ENCODE measurements around the gene TEDDM1. TPM values are rescaled to one million over a fixed set of nuclear protein-coding genes. Genes with fewer than 3 reads are reported as not detected.

TEDDM1 gene
- total RNA-seq, 1 donor from 2014 or later: not detected

- no peak for DNase-seq (ENCODE audit: extremely low spot score, unreplicated experiment)
- H3K36me3 Mint-ChIP-seq (ENCODE audit: unreplicated experiment): no peaks in the 10 kb centered on the region
- peaks cover 5% of the 10 kb centered on the region for H3K9me3 Mint-ChIP-seq (ENCODE audit: unreplicated experiment)
- peaks cover 33% of the 10 kb centered on the region for H3K27me3 Mint-ChIP-seq (ENCODE audit: unreplicated experiment)
- H3K4me1 Mint-ChIP-seq (ENCODE audit: unreplicated experiment): no peaks in the 10 kb centered on the region
- no peak overlapping the region for H3K27ac Mint-ChIP-seq (ENCODE audit: unreplicated experiment)
- H3K4me3 Mint-ChIP-seq (ENCODE audit: unreplicated experiment): no peak overlapping the region
- TF ChIP-seq, protein P1, sequence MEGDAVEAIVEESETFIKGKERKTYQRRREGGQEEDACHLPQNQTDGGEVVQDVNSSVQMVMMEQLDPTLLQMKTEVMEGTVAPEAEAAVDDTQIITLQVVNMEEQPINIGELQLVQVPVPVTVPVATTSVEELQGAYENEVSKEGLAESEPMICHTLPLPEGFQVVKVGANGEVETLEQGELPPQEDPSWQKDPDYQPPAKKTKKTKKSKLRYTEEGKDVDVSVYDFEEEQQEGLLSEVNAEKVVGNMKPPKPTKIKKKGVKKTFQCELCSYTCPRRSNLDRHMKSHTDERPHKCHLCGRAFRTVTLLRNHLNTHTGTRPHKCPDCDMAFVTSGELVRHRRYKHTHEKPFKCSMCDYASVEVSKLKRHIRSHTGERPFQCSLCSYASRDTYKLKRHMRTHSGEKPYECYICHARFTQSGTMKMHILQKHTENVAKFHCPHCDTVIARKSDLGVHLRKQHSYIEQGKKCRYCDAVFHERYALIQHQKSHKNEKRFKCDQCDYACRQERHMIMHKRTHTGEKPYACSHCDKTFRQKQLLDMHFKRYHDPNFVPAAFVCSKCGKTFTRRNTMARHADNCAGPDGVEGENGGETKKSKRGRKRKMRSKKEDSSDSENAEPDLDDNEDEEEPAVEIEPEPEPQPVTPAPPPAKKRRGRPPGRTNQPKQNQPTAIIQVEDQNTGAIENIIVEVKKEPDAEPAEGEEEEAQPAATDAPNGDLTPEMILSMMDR (IDR thresholded peaks at IDR 0.05): no peak
Observed at GRCh38 chr1:182407724-182408123, 7.3 kb upstream of the TEDDM1 start.

- TF ChIP-seq, protein P1 (IDR thresholded peaks at IDR 0.05): no peak
- Mint-ChIP-seq H3K27me3 (ENCODE audit: unreplicated experiment) (peaks cover 35% of the 10 kb centered on the region), H3K4me3 (ENCODE audit: unreplicated experiment) (no peak overlapping the region), H3K27ac (ENCODE audit: unreplicated experiment) (no peak overlapping the region), H3K9me3 (ENCODE audit: unreplicated experiment) (peaks cover 5% of the 10 kb centered on the region), H3K36me3 (ENCODE audit: unreplicated experiment) (no peaks in the 10 kb centered on the region), H3K4me1 (ENCODE audit: unreplicated experiment) (no peaks in the 10 kb centered on the region)
- no peak for DNase-seq (ENCODE audit: extremely low spot score, unreplicated experiment)
Observed at GRCh38 chr1:182406012-182406411, 5.5 kb upstream of the TEDDM1 start.

GRCh38 chr1:182405578-182405977, 5.1 kb upstream of the TEDDM1 start:
- H3K27ac Mint-ChIP-seq (ENCODE audit: unreplicated experiment): no peak overlapping the region
- DNase-seq (ENCODE audit: extremely low spot score, unreplicated experiment): no peak
- no peaks in the 10 kb centered on the region for H3K4me1 Mint-ChIP-seq (ENCODE audit: unreplicated experiment)
- H3K4me3 Mint-ChIP-seq (ENCODE audit: unreplicated experiment): no peak overlapping the region
- H3K9me3 Mint-ChIP-seq (ENCODE audit: unreplicated experiment): peaks cover 5% of the 10 kb centered on the region
- H3K36me3 Mint-ChIP-seq (ENCODE audit: unreplicated experiment): no peaks in the 10 kb centered on the region
- TF ChIP-seq, protein P1 (IDR thresholded peaks at IDR 0.05): no peak
- H3K27me3 Mint-ChIP-seq (ENCODE audit: unreplicated experiment): peaks cover 37% of the 10 kb centered on the region

DNA sequence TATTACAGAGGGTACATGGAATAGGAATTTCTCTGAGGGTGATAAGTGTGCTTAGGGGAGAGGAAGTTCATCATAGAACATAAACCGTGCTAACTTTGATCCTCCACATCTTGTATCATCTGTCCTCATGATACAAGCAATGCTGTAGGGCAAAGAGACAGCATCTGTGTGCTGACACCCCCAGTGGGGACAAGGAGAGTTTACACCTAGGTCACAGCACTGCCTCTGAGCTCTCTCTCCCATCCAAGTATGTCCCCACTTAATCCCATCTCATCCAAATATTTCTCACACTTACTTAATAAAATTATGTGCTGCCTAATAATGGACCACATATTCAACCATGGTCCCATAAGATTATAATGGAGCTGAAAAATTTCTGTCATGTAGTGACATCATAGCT, 4.3 kb upstream of the TEDDM1 start:
- Mint-ChIP-seq H3K36me3 (ENCODE audit: unreplicated experiment) (no peaks in the 10 kb centered on the region), H3K27me3 (ENCODE audit: unreplicated experiment) (peaks cover 37% of the 10 kb centered on the region), H3K9me3 (ENCODE audit: unreplicated experiment) (peaks cover 5% of the 10 kb centered on the region), H3K4me1 (ENCODE audit: unreplicated experiment) (no peaks in the 10 kb centered on the region), H3K4me3 (ENCODE audit: unreplicated experiment) (no peak overlapping the region), H3K27ac (ENCODE audit: unreplicated experiment) (no peak overlapping the region)
- no peak for DNase-seq (ENCODE audit: extremely low spot score, unreplicated experiment)
- TF ChIP-seq, protein P1 (IDR thresholded peaks at IDR 0.05): no peak

DNA sequence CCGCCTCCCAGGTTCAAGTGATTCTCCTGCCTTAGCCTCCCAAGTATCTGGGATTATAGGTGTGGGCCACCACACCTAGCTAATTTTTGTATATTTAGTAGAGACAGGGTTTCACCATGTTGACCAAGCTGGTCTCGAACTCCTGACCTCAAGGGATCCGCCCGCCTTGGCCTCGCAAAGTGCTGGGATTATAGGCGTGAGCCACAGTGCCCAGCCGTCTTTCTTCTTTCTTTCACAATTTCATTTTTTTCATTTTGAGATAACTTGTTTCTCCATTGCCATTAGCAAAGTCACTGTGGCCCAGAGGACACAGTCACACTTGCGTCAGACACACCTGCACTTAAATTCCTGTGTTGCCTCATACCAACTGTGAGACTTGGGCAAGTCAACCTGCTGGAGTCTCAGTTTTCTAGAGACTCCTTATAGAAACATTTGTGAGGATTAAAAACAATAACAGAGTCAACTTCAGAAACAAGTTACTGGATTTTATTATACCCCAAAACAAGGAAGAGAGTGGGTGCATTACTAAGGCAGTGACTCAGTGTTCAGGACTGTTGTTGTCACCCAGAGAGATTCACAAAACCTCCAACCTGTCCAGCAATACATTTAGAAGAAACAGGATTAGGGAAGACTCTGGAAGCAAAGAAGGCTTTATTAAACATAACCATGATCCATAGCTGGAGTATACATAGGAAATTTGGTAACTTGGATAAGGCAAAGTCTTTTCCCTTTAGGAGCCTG, 2.6 kb downstream of the TEDDM1 start:
- DNase-seq (ENCODE audit: extremely low spot score, unreplicated experiment): no peak
- Mint-ChIP-seq H3K27me3 (ENCODE audit: unreplicated experiment) (peaks cover 7% of the 10 kb centered on the region), H3K9me3 (ENCODE audit: unreplicated experiment) (no peaks in the 10 kb centered on the region), H3K4me3 (ENCODE audit: unreplicated experiment) (no peak overlapping the region), H3K27ac (ENCODE audit: unreplicated experiment) (peak overlapping the region; percentile 25), H3K36me3 (ENCODE audit: unreplicated experiment) (no peaks in the 10 kb centered on the region), H3K4me1 (ENCODE audit: unreplicated experiment) (peaks cover 19% of the 10 kb centered on the region)
- TF ChIP-seq, protein P1 (IDR thresholded peaks at IDR 0.05): no peak

All from osteocyte (in vitro differentiated cells).